ENCODE measurements around the gene GAPDHS. TPM values are rescaled to one million over a fixed set of nuclear protein-coding genes. Genes with fewer than 3 reads are reported as not detected.
A peak's percentile ranks its signal among the peaks of the same experiment; 100 is the strongest.

GAPDHS gene
- total RNA-seq (2012; rRNA removed) (not detected in 2 replicates), polyA plus RNA-seq (2012; rRNA removed) (not detected in 2 replicates), Bru-seq, nascent RNA (not detected), BruChase-seq, experiment 1, labeled RNA remaining after a 6-hour chase (not detected), BruChase-seq, experiment 2, labeled RNA remaining after a 2-hour chase (not detected)
- polyA plus RNA-seq (2012; cell fraction: cytosol; rRNA removed), result not detected in 2 replicates
- not detected in 2 replicates for polyA plus RNA-seq (2012; cell fraction: nucleus; rRNA removed; ENCODE audit: low replicate concordance)
- long read RNA-seq, result 0 reads

- Histone ChIP-seq H4K5ac (ENCODE audit: low read depth, low read length) (no peak within 1 kb of the TSS), H3K23ac (ENCODE audit: low read depth, low read length) (peak within 1 kb of the TSS; percentile 51; the same call in 1 of the 2 replicates), H2AK5ac (ENCODE audit: low read depth, low read length) (peak within 1 kb of the TSS; percentile 21; the same call in 1 of the 2 replicates), H3K4me1 (ENCODE audit: control insufficient read depth, insufficient read depth, low read length) (peaks cover 9% of the 10 kb centered on the region), H2BK120ac (ENCODE audit: low read depth, low read length) (no peak within 1 kb of the TSS), H3K4me2 (ENCODE audit: low read depth, low read length) (peak within 1 kb of the TSS; percentile 78), H3K27ac (ENCODE audit: insufficient read depth, low read length) (no peak within 1 kb of the TSS), H4K20me1 (ENCODE audit: insufficient read depth, low read length) (no peaks in the 10 kb centered on the region), H3K36me3 (ENCODE audit: control insufficient read depth, insufficient read depth, low read length) (no peaks in the 10 kb centered on the region), H2BK20ac (ENCODE audit: low read depth, low read length) (no peak within 1 kb of the TSS), H3K9ac (ENCODE audit: low read depth, low read length) (no peak within 1 kb of the TSS), H4K8ac (ENCODE audit: low read depth in 2 of 2, low read length in 2 of 2) (peak within 1 kb of the TSS in 1 of 2 experiments; percentile 41; a peak in 1 of 4 replicates), H2AFZ (replicated peaks; ENCODE audit: low read length, poor library complexity) (peak within 1 kb of the TSS; percentile 86), H3K9me1 (ENCODE audit: insufficient read depth, low read length) (peaks cover 10% of the 10 kb centered on the region), H3K27me3 (ENCODE audit: control insufficient read depth, insufficient read depth, low read length) (peaks cover 8% of the 10 kb centered on the region; the same call in 1 of the 2 replicates), H3K18ac (ENCODE audit: low read depth, low read length) (no peak within 1 kb of the TSS), H2BK5ac (ENCODE audit: low read depth, low read length, poor library complexity, severe bottlenecking) (no peak within 1 kb of the TSS), H4K91ac (ENCODE audit: insufficient read depth, low read depth, low read length) (no peak within 1 kb of the TSS), H3K9me3 (ENCODE audit: control insufficient read depth, insufficient read depth, low read length) (no peaks in the 10 kb centered on the region), H3K79me1 (ENCODE audit: low read depth in 1 of 2, low read length in 2 of 2) (no peaks in the 10 kb centered on the region), H3K14ac (replicated peaks; ENCODE audit: low read depth, low read length) (0 out of 2 replicates have a peak within 1 kb of the TSS, but pooled peaks have one; percentile 14), H2BK15ac (ENCODE audit: low read depth, low read length) (no peak within 1 kb of the TSS), H3K4ac (ENCODE audit: low read depth, low read length) (peak within 1 kb of the TSS; percentile 45; the same call in 1 of the 2 replicates), H2AK9ac (replicated peaks; ENCODE audit: low read depth, low read length, poor library complexity) (peak within 1 kb of the TSS; percentile 92), H3K56ac (ENCODE audit: extremely low read depth, insufficient read depth, low read length) (no peak within 1 kb of the TSS), H3K4me3 (ENCODE audit: insufficient read depth, low read depth, low read length) (no peak within 1 kb of the TSS)
- POLR2A ChIA-PET (ENCODE audit: unreplicated experiment), result no interaction called here
- DNase-seq (peak; percentile 43), ATAC-seq (ENCODE audit: low read depth) (no peak; the same call in 1 of the 2 replicates)
- intact Hi-C loops (cut with micrococcal nuclease) (no loop called here), dilution Hi-C loops (cut with HindIII; ENCODE audit: low sequenced_read_pairs, unreplicated experiment) (no loop called here), in situ Hi-C loops (cut with MboI; ENCODE audit: low sequenced_read_pairs) (no loop called here)
- TF ChIP-seq POLR2A (IDR thresholded peaks at IDR 0.05; ENCODE audit: low read depth, low read length) (no peak), MXI1 (IDR thresholded peaks at IDR 0.05; ENCODE audit: borderline replicate concordance, low read depth, low read length) (no peak), MAZ (IDR thresholded peaks at IDR 0.05; ENCODE audit: borderline replicate concordance, low read depth, low read length) (no peak), NFE2L2 (IDR thresholded peaks at IDR 0.05; ENCODE audit: low read depth, low read length) (no peak), SMC3 (IDR thresholded peaks at IDR 0.05; ENCODE audit: low read depth, low read length) (no peak), CTCF (conservative IDR thresholded peaks at IDR 0.05; ENCODE audit: low read depth, low read length) (no peak), CHD1 (IDR thresholded peaks at IDR 0.05; ENCODE audit: low read depth, low read length) (no peak), RFX5 (IDR thresholded peaks at IDR 0.05; ENCODE audit: low read depth, low read length) (no peak)
- TF ChIP-seq, protein P1, sequence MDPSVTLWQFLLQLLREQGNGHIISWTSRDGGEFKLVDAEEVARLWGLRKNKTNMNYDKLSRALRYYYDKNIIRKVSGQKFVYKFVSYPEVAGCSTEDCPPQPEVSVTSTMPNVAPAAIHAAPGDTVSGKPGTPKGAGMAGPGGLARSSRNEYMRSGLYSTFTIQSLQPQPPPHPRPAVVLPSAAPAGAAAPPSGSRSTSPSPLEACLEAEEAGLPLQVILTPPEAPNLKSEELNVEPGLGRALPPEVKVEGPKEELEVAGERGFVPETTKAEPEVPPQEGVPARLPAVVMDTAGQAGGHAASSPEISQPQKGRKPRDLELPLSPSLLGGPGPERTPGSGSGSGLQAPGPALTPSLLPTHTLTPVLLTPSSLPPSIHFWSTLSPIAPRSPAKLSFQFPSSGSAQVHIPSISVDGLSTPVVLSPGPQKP (IDR thresholded peaks at IDR 0.05; ENCODE audit: borderline replicate concordance, low read depth, low read length), result no peak
- 42% methylated on average over 13 of the region's 39 CpGs; no CpG with 5 or more reads in 1 of the 2 experiments for WGBS, 2 experiments (ENCODE audit: extremely low coverage in 2 of 2, insufficient read length in 1 of 2)
- BruUV-seq (replicated peaks), result no TSS peak
- CTCF ChIA-PET, result no interaction called here
Measured at GRCh38 chr19:35533201-35533821, at the start of gene GAPDHS. TSS of gene GAPDHS (plus strand) at chr19:35533456. CDS start at chr19:35533528, 72 bp downstream.
